SK-N-MC (cell line): ENCODE results near the gene PMPCA.

Experiments used
- DNase-seq: peaks from one replicate; pipeline ENCODE4 v3.0.0-alpha.2; 2011; ENCODE audit warnings: low read depth, low spot score
- H3K27ac ChIP-seq: fragments of 200-600 bp; sonication (generic); 2 replicates; pipeline ENCODE4 v1.5.1; 2016; ENCODE audit warnings: mixed run types
- H3K36me3 ChIP-seq: fragments of 200-600 bp; sonication (generic); 2 replicates; pipeline ENCODE4 v1.6.1; 2017; ENCODE audit warnings: antibody characterized with exemption, low read length, mixed read lengths; ENCODE audit not compliant: insufficient read depth
- H3K4me3 ChIP-seq: fragments of 200-600 bp; sonication (generic); 2 replicates; pipeline ENCODE4 v1.5.1; 2016
- H3K9ac ChIP-seq: fragments of 200-600 bp; sonication (generic); 2 replicates; pipeline ENCODE4 v1.8.0; 2017; ENCODE audit warnings: mixed run types, mixed read lengths; ENCODE audit not compliant: insufficient read length
- H3K9me3 ChIP-seq: fragments of 200-600 bp; sonication (generic); 2 replicates; pipeline ENCODE4 v1.6.1; 2017; ENCODE audit warnings: low read depth, mild to moderate bottlenecking, antibody characterized with exemption, low read length, moderate library complexity, mixed read lengths
- EZH2 ChIP-seq: fragments of 200-600 bp; sonication (generic); IDR thresholded peaks from one replicate; pipeline ENCODE4 v1.6.1; 2017; ENCODE audit warnings: antibody characterized with exemption
- FOXP2 ChIP-seq: optimal IDR thresholded peaks from 2 replicates; pipeline ENCODE3; 2011; ENCODE audit warnings: mild to moderate bottlenecking, moderate library complexity; ENCODE audit not compliant: insufficient read depth; ENCODE audit errors: extremely low read length, control extremely low read depth
- POLR2AphosphoS5 ChIP-seq: IDR thresholded peaks from 2 replicates; pipeline ENCODE4 v1.6.1; 2012; ENCODE audit warnings: mild to moderate bottlenecking, low read depth, low read length, borderline replicate concordance

PMPCA gene

GRCh38 chr9:136443687-136444086 is 33.2 kb downstream of the PMPCA start:
- TF ChIP-seq POLR2AphosphoS5 (no peak), EZH2 (no peak), FOXP2 (no peak)
- H3K36me3 ChIP-seq = peaks cover 41% of the 10 kb centered on the region; the same call in 1 of the 2 replicates
- H3K27ac ChIP-seq = no peak overlapping the region
- no peak for DNase-seq
- H3K4me3 ChIP-seq = no peak overlapping the region
- no peak overlapping the region for H3K9ac ChIP-seq
- H3K9me3 ChIP-seq = no peaks in the 10 kb centered on the region

GRCh38 chr9:136444102-136444501 is 33.6 kb downstream of the PMPCA start:
- no peaks in the 10 kb centered on the region for H3K9me3 ChIP-seq
- TF ChIP-seq POLR2AphosphoS5 (no peak), EZH2 (no peak), FOXP2 (no peak)
- H3K27ac ChIP-seq = no peak overlapping the region
- peaks cover 45% of the 10 kb centered on the region; the same call in 1 of the 2 replicates for H3K36me3 ChIP-seq
- no peak overlapping the region for H3K9ac ChIP-seq
- no peak overlapping the region for H3K4me3 ChIP-seq
- DNase-seq = no peak

- Histone ChIP-seq H3K9ac (no peak overlapping the region), H3K36me3 (peaks cover 60% of the 10 kb centered on the region), H3K27ac (no peak overlapping the region), H3K4me3 (no peak overlapping the region), H3K9me3 (no peaks in the 10 kb centered on the region)
- TF ChIP-seq EZH2 (no peak), FOXP2 (no peak), POLR2AphosphoS5 (no peak)
- DNase-seq = no peak
Observed at GRCh38 chr9:136445799-136446198, 35.3 kb downstream of the PMPCA start.

GRCh38 chr9:136447173-136447778 is 36.8 kb downstream of the PMPCA start:
- TF ChIP-seq FOXP2 (no peak), EZH2 (no peak), POLR2AphosphoS5 (no peak)
- Histone ChIP-seq H3K9me3 (no peaks in the 10 kb centered on the region), H3K36me3 (peaks cover 71% of the 10 kb centered on the region), H3K4me3 (no peak overlapping the region), H3K9ac (no peak overlapping the region), H3K27ac (no peak overlapping the region)
- DNase-seq = no peak

- Histone ChIP-seq H3K9me3 (no peaks in the 10 kb centered on the region), H3K4me3 (no peak overlapping the region), H3K36me3 (peaks cover 67% of the 10 kb centered on the region), H3K9ac (no peak overlapping the region), H3K27ac (no peak overlapping the region)
- no peak for DNase-seq
- TF ChIP-seq POLR2AphosphoS5 (no peak), EZH2 (no peak), FOXP2 (no peak)
Observed at GRCh38 chr9:136448655-136449054, 38.2 kb downstream of the PMPCA start.

- H3K4me3 ChIP-seq = no peak overlapping the region
- peaks cover 83% of the 10 kb centered on the region for H3K36me3 ChIP-seq
- H3K27ac ChIP-seq = no peak overlapping the region
- H3K9me3 ChIP-seq = no peaks in the 10 kb centered on the region
- H3K9ac ChIP-seq = no peak overlapping the region
- no peak for DNase-seq
- TF ChIP-seq EZH2 (no peak), POLR2AphosphoS5 (no peak), FOXP2 (no peak)
Observed at GRCh38 chr9:136451221-136451877, 40.9 kb downstream of the PMPCA start.

- Histone ChIP-seq H3K9me3 (no peaks in the 10 kb centered on the region), H3K9ac (no peak overlapping the region), H3K4me3 (no peak overlapping the region), H3K27ac (no peak overlapping the region), H3K36me3 (peaks cover 81% of the 10 kb centered on the region)
- no peak for TF ChIP-seq POLR2AphosphoS5
- TF ChIP-seq FOXP2 = no peak
- DNase-seq = no peak
Observed at GRCh38 chr9:136453326-136453725, 42.9 kb downstream of the PMPCA start.

- TF ChIP-seq POLR2AphosphoS5 = no peak
- TF ChIP-seq FOXP2 = no peak
- TF ChIP-seq EZH2 = no peak
- Histone ChIP-seq H3K9ac (no peak overlapping the region), H3K36me3 (peaks cover 82% of the 10 kb centered on the region), H3K4me3 (no peak overlapping the region), H3K9me3 (no peaks in the 10 kb centered on the region), H3K27ac (no peak overlapping the region)
- no peak for DNase-seq
Observed at GRCh38 chr9:136454026-136454796, 43.8 kb downstream of the PMPCA start.
